Naive thymus-derived CD8-positive, alpha-beta T cell (primary cell): ENCODE data around the gene MEGF11. TPM values are rescaled to one million over a fixed set of nuclear protein-coding genes. Genes with fewer than 3 reads are reported as not detected.

Experiments
- ATAC-seq, 2 donors: fragments of 150-1000 bp; cut with Tn5 transposase in 1 of 2; sonication (Bioruptor Pico), chemical (Tn5 transposase) in 1 of 2; 1 replicate in 1 of 2; 2 replicates in 1 of 2; pipeline ENCODE4 v1.10.0; 2021; ENCODE audit warnings: mild to moderate bottlenecking in 2 of 2, moderate library complexity in 2 of 2
- POLR2A ChIA-PET: fragments of 350-600 bp; sonication (Branson Sonifier 250); formaldehyde crosslinking; loops from one replicate; lab custom pipeline; 2021; ENCODE audit warnings: antibody characterized with exemption; lab: Charles Lee
- DNase-seq, 10 donors: peaks; one replicate each; pipeline versions ENCODE4 v3.0.0 to v3.0.0-alpha.2; 2020 to 2022
- H3K27ac Mint-ChIP-seq, 10 donors: one replicate each; pipeline ENCODE4 v1.8.0; 2020 to 2022; ENCODE audit warnings: mild to moderate bottlenecking in 10 of 10, mixed read lengths in 10 of 10, moderate library complexity in 4 of 10, inconsistent platforms in 1 of 10
- H3K27me3 Mint-ChIP-seq, 5 donors: one replicate each; pipeline ENCODE4 v1.8.0; 2021 to 2022; ENCODE audit warnings: mixed read lengths in 5 of 5
- H3K36me3 Mint-ChIP-seq, 3 donors: one replicate each; pipeline ENCODE4 v1.8.0; 2020 to 2022; ENCODE audit warnings: mixed read lengths in 3 of 3, mild to moderate bottlenecking in 2 of 3, inconsistent platforms in 1 of 3
- H3K4me1 Mint-ChIP-seq, 4 donors: one replicate each; pipeline ENCODE4 v1.8.0; 2021 to 2022; ENCODE audit warnings: mixed read lengths in 4 of 4
- H3K4me3 Mint-ChIP-seq, 10 donors: one replicate each; pipeline ENCODE4 v1.8.0; 2020 to 2022; ENCODE audit warnings: mild to moderate bottlenecking in 10 of 10, mixed read lengths in 10 of 10, moderate library complexity in 6 of 10, inconsistent platforms in 1 of 10
- H3K9me3 Mint-ChIP-seq, 9 donors: one replicate each; pipeline ENCODE4 v1.8.0; 2020 to 2022; ENCODE audit warnings: mixed read lengths in 9 of 9, mild to moderate bottlenecking in 3 of 9, inconsistent platforms in 1 of 9, moderate library complexity in 1 of 9
- polyA plus RNA-seq, 3 donors: library from polyadenylated mRNA; unstranded; fragments of 300-500 nt; fragmentation: Illumina TruSeq; gene quantifications; one replicate each; pipeline ENCODE4 v1.2.3, GENCODE V29; 2021
- total RNA-seq, 8 experiments: library from RNA in 2 of 8; stranded (reverse) in 2 of 8; gene quantifications; one replicate each; pipeline ENCODE4 v1.2.3 and lab custom pipeline; 2021 to 2026

Gene MEGF11
- total and polyA plus RNA-seq, 5 experiments from 2014 or later, result not detected

DNA sequence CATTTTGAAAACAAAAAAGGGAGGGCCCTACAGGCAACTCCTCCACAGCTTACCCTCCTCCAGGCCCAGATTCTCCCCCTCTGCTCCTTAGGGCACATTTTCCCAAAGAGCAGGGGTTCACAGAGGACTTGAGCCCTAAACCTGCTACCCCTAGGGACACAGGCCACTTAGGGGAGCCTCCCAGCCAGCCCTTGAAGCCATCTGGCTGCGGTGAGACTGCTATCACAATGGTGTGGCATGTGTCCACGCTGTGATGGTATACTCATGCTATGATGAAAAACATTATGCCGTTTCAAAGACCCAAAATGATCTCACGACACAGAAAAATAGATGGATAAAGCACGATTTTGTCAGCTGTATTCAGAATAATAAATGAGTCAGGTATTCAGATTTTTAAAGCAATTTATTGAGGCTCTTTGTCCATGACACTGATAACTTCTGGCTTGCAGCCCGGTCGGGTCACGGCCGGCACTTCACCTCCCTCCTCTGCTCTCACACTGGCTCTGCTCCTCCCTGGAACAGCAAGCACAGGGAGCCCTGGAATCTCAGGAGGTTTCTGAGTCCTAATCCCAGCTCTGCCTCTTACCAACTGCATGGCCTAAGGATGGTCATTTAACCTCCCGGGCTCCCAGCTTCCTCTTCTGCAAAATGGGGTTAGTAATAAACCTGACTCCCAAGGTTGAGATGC, 115.3 kb downstream of the MEGF11 start:
- ATAC-seq, result no peak
- no peak overlapping the region for H3K27ac Mint-ChIP-seq
- H3K4me3 Mint-ChIP-seq, result no peak overlapping the region
- no peaks in the 10 kb centered on the region for H3K27me3 Mint-ChIP-seq
- DNase-seq, result no peak
- POLR2A ChIA-PET, result no interaction called here
- peaks cover 0 to 22% (median 11%) of the 10 kb centered on the region in 4 donors for H3K4me1 Mint-ChIP-seq
- H3K9me3 Mint-ChIP-seq, result no peaks in the 10 kb centered on the region
- no peaks in the 10 kb centered on the region for H3K36me3 Mint-ChIP-seq

DNA sequence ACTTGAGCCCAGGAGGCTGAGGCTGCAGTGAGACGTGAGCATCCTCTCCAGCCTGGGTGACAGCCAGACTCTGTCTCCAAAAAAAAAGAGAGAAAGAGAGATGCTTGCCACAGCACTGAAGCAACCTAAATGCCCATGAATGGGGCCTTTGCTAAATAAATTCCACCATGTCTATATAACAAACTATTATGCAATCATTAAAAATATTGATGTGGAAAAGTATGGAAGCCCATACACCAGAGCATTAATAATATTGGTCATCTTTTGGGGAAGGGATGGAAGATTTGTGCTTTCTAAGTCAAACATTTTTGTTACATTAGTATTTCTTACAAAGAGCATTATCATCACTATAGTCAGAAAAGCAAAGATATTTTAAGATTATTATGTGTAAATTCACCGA, 116.6 kb downstream of the MEGF11 start:
- Mint-ChIP-seq H3K4me3 (no peak overlapping the region), H3K9me3 (no peaks in the 10 kb centered on the region), H3K4me1 (peaks cover 0 to 22% (median 11%) of the 10 kb centered on the region in 4 donors), H3K36me3 (no peaks in the 10 kb centered on the region), H3K27me3 (no peaks in the 10 kb centered on the region), H3K27ac (peak overlapping the region in 1 of 10 donors; percentile 81)
- DNase-seq (no peak), ATAC-seq (no peak)
- POLR2A ChIA-PET, result no interaction called here

DNA sequence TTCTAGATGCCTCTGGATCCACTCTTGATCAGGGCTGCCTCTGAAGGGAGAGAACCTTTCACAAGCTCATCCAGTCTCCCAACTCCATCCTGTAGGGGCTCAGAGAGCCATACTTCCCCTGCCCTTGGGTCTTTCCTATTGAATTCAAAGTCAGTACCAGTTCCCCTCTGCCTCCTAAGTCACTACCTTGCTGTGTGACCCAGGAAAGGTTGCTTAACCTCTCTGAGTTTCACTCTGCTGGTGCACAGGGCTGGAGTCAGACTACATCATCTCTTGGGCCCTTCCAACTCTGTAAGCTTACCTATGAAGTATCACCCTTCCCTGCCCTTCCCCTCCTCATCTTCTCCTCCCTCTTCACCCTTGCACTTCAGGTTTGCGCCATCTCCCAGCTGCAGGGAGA, 117.9 kb downstream of the MEGF11 start:
- Mint-ChIP-seq H3K27ac (peak overlapping the region in 4 of 10 donors; percentile 34 to 65 (median 48)), H3K4me3 (no peak overlapping the region), H3K9me3 (no peaks in the 10 kb centered on the region), H3K4me1 (peaks cover 0 to 22% (median 11%) of the 10 kb centered on the region in 4 donors), H3K27me3 (no peaks in the 10 kb centered on the region), H3K36me3 (no peaks in the 10 kb centered on the region)
- DNase-seq (no peak), ATAC-seq (no peak)
- POLR2A ChIA-PET, result no interaction called here

DNA sequence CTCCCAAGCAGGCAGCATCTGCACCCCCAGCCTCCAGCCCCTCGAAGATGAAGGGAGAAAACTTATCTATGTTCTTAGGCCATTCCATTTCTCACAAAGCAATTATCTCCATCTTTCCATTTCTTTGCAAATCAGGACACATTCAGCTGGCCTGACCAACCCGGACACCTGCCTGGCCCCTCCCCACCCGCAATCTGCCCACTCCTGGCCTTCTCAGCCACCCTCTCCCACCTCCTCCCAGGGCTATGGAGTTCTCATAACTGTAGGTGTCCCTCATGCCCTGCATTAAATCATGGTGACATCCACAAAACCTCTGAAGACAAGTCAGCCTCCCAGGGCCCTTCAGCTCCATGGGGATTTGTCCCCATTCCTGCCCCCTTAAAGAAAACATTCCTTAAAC, 119.3 kb downstream of the MEGF11 start:
- Mint-ChIP-seq H3K36me3 (no peaks in the 10 kb centered on the region), H3K27me3 (peaks cover 0 to 7% (median 2%) of the 10 kb centered on the region in 5 donors), H3K4me1 (peaks cover 0 to 22% (median 11%) of the 10 kb centered on the region in 4 donors), H3K27ac (no peak overlapping the region), H3K9me3 (no peaks in the 10 kb centered on the region), H3K4me3 (no peak overlapping the region)
- ATAC-seq (no peak), DNase-seq (no peak)
- POLR2A ChIA-PET, result no interaction called here

DNA sequence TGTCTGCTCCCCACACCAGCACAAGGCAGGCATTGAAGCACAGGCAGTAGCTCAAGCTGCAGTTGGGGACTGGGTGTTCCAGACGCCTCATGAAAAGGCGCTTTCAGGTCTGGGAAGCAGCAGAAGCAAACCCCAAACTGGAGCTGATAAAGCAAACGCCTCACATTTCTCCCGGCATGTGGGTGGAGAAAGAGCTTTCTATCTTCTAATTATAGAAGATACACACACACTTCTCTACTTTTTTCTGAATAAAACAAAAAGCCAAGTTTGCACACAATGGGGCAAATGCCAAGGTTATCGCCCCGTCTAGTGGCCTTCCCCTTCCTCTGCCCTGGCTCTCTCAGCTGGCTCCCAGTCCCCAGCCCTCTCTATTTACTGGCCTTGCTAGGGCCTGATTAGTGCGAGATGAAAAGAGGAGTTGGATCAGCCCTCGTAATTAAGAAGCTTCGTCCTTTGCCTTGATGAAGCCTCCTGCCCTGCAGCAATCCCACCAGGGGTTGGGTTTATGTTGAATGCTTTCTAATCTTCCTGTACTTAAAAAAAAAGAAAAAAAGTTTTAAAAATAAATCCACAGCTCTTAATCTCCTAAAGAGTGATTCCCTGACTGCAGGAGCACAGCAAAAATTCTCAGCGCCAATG, 120.2 kb downstream of the MEGF11 start:
- DNase-seq (no peak), ATAC-seq (no peak)
- H3K27me3 Mint-ChIP-seq, result peaks cover 1 to 8% (median 2%) of the 10 kb centered on the region in 5 donors
- H3K9me3 Mint-ChIP-seq, result no peaks in the 10 kb centered on the region
- H3K4me3 Mint-ChIP-seq, result no peak overlapping the region
- no peaks in the 10 kb centered on the region for H3K36me3 Mint-ChIP-seq
- H3K4me1 Mint-ChIP-seq, result peaks cover 0 to 22% (median 11%) of the 10 kb centered on the region in 4 donors
- no peak overlapping the region for H3K27ac Mint-ChIP-seq
- POLR2A ChIA-PET, result no interaction called here

DNA sequence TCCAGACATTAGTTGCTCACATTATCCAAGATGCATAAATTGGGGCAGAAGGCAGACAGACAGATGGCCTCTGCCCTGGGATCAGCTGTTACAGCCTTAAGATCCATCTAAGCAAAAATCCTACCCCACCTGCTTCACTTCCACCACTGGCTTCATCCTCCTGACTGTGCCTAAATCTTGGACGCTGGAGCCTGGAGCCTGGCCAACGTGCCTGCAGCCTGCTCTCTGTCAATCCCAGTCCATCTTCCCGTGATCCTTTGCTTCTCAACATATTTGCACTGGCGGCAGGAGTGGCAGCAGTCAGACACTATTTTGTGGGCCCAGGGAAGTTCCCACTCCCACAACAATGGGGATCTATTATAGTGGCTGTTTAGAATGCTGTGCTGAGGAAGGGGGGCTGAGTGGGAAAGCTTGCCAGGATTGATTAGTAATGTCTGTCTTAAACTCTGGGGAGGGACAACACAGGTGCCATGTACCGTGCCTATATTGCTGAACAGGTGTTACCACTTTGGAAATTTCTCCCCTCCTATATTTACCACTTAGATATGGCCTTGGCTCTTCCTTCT, 121.2 kb downstream of the MEGF11 start:
- POLR2A ChIA-PET, result no interaction called here
- DNase-seq (no peak), ATAC-seq (no peak)
- Mint-ChIP-seq H3K4me1 (peaks cover 0 to 22% (median 11%) of the 10 kb centered on the region in 4 donors), H3K27me3 (peaks cover 2 to 12% (median 6%) of the 10 kb centered on the region in 5 donors), H3K36me3 (no peaks in the 10 kb centered on the region), H3K4me3 (no peak overlapping the region), H3K27ac (no peak overlapping the region), H3K9me3 (no peaks in the 10 kb centered on the region)

GRCh38 chr15:66131831-66132230, 121.7 kb downstream of the MEGF11 start:
- Mint-ChIP-seq H3K4me1 (peaks cover 0 to 22% (median 11%) of the 10 kb centered on the region in 4 donors), H3K36me3 (no peaks in the 10 kb centered on the region), H3K9me3 (no peaks in the 10 kb centered on the region), H3K27ac (no peak overlapping the region), H3K4me3 (no peak overlapping the region), H3K27me3 (peaks cover 2 to 16% (median 6%) of the 10 kb centered on the region in 5 donors)
- POLR2A ChIA-PET, result no interaction called here
- DNase-seq (no peak), ATAC-seq (no peak)

DNA sequence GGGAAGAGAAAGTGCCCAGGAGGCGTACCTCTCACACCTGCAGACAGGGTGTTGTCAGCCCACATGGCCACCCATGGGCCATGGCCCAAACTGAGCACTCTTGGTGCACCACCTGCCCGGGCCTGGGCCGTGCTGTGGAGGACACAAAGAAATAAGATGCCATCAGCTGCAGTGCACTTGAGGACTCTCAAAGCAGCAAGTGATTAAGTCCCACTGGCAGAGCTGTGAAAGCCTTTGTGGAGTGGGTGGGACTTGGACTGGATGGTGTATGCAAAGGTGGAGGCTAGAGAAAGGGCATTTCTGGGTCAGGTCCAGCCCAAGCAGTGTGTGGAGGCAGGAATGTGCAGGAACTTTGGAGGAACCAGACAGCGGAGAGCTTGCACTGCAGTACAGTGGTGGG, 122.3 kb downstream of the MEGF11 start:
- H3K27me3 Mint-ChIP-seq, result peaks cover 2 to 16% (median 6%) of the 10 kb centered on the region in 5 donors
- no peak overlapping the region for H3K27ac Mint-ChIP-seq
- DNase-seq (no peak), ATAC-seq (no peak)
- no peak overlapping the region for H3K4me3 Mint-ChIP-seq
- POLR2A ChIA-PET, result no interaction called here
- no peaks in the 10 kb centered on the region for H3K36me3 Mint-ChIP-seq
- peaks cover 0 to 22% (median 11%) of the 10 kb centered on the region in 4 donors for H3K4me1 Mint-ChIP-seq
- no peaks in the 10 kb centered on the region for H3K9me3 Mint-ChIP-seq

DNA sequence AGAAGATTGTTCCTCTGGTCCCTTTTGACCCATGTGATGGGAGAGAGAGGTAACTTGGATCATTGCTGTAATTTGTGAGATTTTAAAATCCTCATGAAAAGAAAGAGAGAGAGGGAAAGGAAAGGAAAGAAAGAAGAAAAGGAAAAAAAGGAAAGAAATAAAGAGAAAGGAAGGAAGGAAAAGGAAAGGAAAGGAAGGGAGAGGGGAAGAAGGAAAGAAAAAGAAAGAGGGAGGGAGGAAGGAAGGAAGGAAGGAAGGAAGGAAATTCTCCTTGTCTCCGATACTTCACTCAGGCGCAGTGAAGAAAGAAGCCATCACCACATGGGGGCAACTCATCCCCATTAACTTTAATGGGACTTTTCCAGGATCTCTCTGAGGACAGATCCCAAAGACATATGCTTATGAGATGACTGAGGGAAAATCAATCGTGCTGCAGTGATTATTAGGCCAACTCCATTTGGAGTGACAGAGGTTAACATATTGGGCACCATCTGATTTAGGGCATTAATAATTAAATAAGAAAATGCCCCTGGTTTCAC, 123.0 kb downstream of the MEGF11 start:
- Mint-ChIP-seq H3K4me1 (peaks cover 0 to 16% (median 8%) of the 10 kb centered on the region in 4 donors), H3K4me3 (no peak overlapping the region), H3K27me3 (peaks cover 3 to 16% (median 7%) of the 10 kb centered on the region in 5 donors), H3K27ac (peak overlapping the region in 1 of 10 donors; percentile 41), H3K36me3 (no peaks in the 10 kb centered on the region), H3K9me3 (no peaks in the 10 kb centered on the region)
- DNase-seq (no peak), ATAC-seq (no peak)
- POLR2A ChIA-PET, result no interaction called here

- H3K27me3 Mint-ChIP-seq, result peaks cover 4 to 16% (median 8%) of the 10 kb centered on the region in 5 donors
- H3K27ac Mint-ChIP-seq, result no peak overlapping the region
- H3K4me3 Mint-ChIP-seq, result no peak overlapping the region
- H3K4me1 Mint-ChIP-seq, result peaks cover 0 to 6% (median 0%) of the 10 kb centered on the region in 4 donors
- no peaks in the 10 kb centered on the region for H3K36me3 Mint-ChIP-seq
- ATAC-seq (no peak), DNase-seq (no peak)
- POLR2A ChIA-PET, result no interaction called here
- no peaks in the 10 kb centered on the region for H3K9me3 Mint-ChIP-seq
Observed at GRCh38 chr15:66129586-66129985, 124.0 kb downstream of the MEGF11 start.

DNA sequence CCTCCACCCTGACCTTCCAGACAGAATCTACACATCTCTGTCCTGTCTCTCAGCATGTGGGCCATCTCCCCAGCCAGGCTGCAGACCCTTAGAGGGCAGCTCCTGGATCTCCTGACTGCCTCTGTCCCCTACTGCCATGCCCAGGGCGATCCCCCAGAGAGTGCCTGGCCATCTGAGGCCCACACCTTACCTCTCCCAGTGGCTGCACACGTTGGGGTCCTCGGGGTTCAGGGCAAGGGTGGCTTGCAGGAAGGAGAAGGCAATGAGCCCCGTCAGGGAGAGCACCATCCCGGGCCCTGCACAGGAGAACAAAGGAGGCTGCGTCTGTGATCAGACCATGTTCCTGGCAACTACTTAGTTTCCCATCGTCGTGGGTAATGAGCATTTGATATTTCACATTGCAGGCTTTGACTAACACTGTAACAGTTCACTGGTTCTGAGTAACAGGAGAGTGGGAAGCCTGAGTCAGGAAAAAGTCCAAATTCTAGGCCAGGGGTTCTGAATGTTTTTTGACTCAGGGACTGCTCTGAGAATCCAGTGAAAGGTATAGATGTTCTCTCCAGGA, 125.4 kb downstream of the MEGF11 start:
- H3K27ac Mint-ChIP-seq, result no peak overlapping the region
- POLR2A ChIA-PET, result no interaction called here
- no peaks in the 10 kb centered on the region for H3K9me3 Mint-ChIP-seq
- peaks cover 4 to 16% (median 8%) of the 10 kb centered on the region in 5 donors for H3K27me3 Mint-ChIP-seq
- H3K36me3 Mint-ChIP-seq, result no peaks in the 10 kb centered on the region
- ATAC-seq, result no peak
- no peak for DNase-seq
- no peak overlapping the region for H3K4me3 Mint-ChIP-seq
- no peaks in the 10 kb centered on the region for H3K4me1 Mint-ChIP-seq

GRCh38 chr15:66126456-66126855, 127.1 kb downstream of the MEGF11 start:
- Mint-ChIP-seq H3K9me3 (no peaks in the 10 kb centered on the region), H3K4me3 (no peak overlapping the region), H3K27me3 (peaks cover 4 to 16% (median 8%) of the 10 kb centered on the region in 5 donors), H3K27ac (no peak overlapping the region), H3K4me1 (no peaks in the 10 kb centered on the region), H3K36me3 (no peaks in the 10 kb centered on the region)
- DNase-seq (no peak), ATAC-seq (no peak)
- POLR2A ChIA-PET, result interaction anchor here (0.5 kb wide), 1 partner anchor 126 kb away, joined by 3 read pairs; no protein-coding TSS in a partner anchor
